H1 (cell line): ENCODE results near the gene DNTTIP2. TPM values are rescaled to one million over a fixed set of nuclear protein-coding genes. Genes with fewer than 3 reads are reported as not detected.

ENCODE experiments used
- CTCF ChIP-seq, 3 experiments: IDR thresholded peaks; 1 replicate in 2 of 3; 2 replicates in 1 of 3; pipeline versions ENCODE4 v1.5.1 to v1.6.1; 2011; ENCODE audit warnings: low read length in 3 of 3, mild to moderate bottlenecking in 3 of 3, inconsistent platforms in 2 of 3, low read depth in 1 of 3, moderate library complexity in 1 of 3; ENCODE audit not compliant: insufficient read depth in 1 of 3; ENCODE audit errors: control extremely low read depth in 1 of 3
- NANOG ChIP-seq: IDR thresholded peaks from 2 replicates; pipeline ENCODE4 v1.6.1; 2011; ENCODE audit warnings: low read length, low read depth, mild to moderate bottlenecking, inconsistent platforms; ENCODE audit not compliant: insufficient read depth, poor library complexity, severe bottlenecking
- SIRT6 ChIP-seq: IDR thresholded peaks from one replicate; pipeline ENCODE4 v1.7.1; 2012; ENCODE audit warnings: low read length, inconsistent platforms
- SP1 ChIP-seq: IDR thresholded peaks from 2 replicates; pipeline ENCODE4 v1.6.1; 2011; ENCODE audit warnings: low read depth, low read length
- SP2 ChIP-seq: IDR thresholded peaks from 2 replicates; pipeline ENCODE4 v1.6.1; 2012; ENCODE audit warnings: mild to moderate bottlenecking, low read length, inconsistent platforms
- SRF ChIP-seq: IDR thresholded peaks from 2 replicates; pipeline ENCODE4 v1.6.1; 2011; ENCODE audit warnings: mild to moderate bottlenecking, low read depth, low read length, moderate library complexity
- polyA plus RNA-seq, 7 experiments: library from polyadenylated mRNA; depleted of rRNA in 3 of 7; stranded (reverse) in 5 of 7; unstranded in 2 of 7; fragments of >200 nt in 5 of 7; fragments of 200-250 nt in 2 of 7; gene quantifications; 1 replicate in 5 of 7; 2 replicates in 1 of 7; 4 replicates in 1 of 7; pipeline versions ENCODE4 v1.2.1 to v1.2.3, GENCODE V29; 2011 to 2013; ENCODE audit warnings: missing spikeins in 2 of 7, mixed read lengths in 2 of 7
- total RNA-seq: library from RNA; stranded (reverse); fragmentation: NEBNext Ultra II Directional; extraction: Animal tissue kit (Norgen Biotek cat#: 25700); gene quantifications from 2 replicates; pipeline ENCODE4 v1.2.1, GENCODE V29; 2021

Gene DNTTIP2
- total and polyA plus RNA-seq, 2 of the 8 experiments (the other 6 are each of a cell fraction or from before 2014, with no cell fraction given), result 6.3 to 80.4 TPM

DNA sequence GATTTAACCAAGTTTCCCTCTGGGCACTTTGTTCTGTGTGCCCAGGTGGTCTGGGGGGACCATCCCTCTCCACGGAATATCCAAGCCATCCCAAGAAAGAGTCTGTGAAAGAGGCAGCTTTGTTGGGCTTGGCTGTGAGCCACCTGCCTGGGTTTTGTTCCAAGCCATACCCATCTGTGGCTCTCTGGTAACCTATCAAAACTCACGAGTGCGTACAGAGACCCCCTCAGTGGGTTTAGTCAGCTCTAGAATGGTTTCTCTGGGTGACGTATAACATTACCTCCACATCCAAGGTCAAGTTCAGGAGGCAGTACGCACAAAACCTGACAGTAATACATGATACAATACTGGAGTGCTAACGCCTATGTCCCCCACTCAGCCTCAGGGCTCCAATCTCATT is 54.2 kb downstream of the DNTTIP2 start (continued):
- TF ChIP-seq NANOG (no peak), SRF (no peak), SP2 (no peak), SP1 (no peak), SIRT6 (no peak), CTCF (IDR thresholded peaks at IDR 0.05; ENCODE audit: control extremely low read depth in 1 of 3, insufficient read depth in 1 of 3, low read depth in 1 of 3, low read length in 3 of 3) (no peak)
